Stimulated activated CD4-positive, alpha-beta T cell treated with anti-CD3 and anti-CD28 coated beads, TNF-alpha, amount 100 ng/mL, for 48 hours (primary cell): ENCODE data around the gene BAHCC1.

Source experiments
- DNase-seq, 3 donors: peaks; one replicate each; pipeline ENCODE4 v3.0.0-alpha.2; 2020; ENCODE audit warnings: low read depth in 3 of 3

Gene BAHCC1

DNA sequence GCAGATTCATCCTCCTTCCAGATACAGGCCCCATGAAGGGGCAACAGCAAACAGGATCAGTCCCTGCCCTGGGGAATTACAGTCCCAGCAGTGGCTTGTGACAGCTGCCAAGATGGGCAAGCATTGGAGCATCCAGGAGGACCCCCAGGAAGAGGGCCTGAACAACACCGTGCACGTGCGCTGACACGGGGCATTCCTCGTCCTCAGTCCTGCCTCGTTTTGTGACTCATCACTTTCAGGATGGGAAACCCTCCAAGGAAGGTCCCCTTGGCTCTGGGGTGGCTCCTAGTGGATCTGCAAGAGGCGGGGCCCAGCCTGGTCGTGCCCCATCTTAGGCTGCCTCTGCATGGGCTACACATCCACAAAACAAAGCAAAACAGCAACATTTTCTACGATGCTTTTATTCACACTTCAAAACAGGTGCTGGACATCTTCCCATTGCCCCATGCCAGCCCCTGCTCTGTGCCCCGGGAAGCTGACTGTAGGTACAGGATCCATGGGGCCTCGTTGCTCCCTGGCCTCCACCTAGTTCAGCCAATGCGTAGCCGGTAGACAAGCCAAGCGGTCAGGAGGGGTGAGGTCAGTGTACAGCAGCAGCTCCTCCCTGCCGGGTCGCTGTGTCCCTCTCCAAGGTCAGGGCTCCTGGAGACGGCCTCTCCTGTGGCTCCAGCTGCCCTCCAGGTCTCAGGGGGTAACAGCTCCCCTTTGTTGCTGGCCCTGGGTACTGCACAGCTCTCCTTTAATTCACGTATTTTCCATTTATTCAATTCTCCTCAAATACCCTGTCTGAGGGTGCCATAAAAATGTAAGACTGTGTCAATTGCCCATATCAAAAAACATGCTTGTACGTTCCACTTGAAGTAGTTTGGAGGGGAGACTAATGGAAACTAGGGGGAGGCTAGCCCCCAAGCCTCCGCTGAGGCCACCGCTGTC is 85.1 kb downstream of the BAHCC1 start:
- DNase-seq, result no peak

DNA sequence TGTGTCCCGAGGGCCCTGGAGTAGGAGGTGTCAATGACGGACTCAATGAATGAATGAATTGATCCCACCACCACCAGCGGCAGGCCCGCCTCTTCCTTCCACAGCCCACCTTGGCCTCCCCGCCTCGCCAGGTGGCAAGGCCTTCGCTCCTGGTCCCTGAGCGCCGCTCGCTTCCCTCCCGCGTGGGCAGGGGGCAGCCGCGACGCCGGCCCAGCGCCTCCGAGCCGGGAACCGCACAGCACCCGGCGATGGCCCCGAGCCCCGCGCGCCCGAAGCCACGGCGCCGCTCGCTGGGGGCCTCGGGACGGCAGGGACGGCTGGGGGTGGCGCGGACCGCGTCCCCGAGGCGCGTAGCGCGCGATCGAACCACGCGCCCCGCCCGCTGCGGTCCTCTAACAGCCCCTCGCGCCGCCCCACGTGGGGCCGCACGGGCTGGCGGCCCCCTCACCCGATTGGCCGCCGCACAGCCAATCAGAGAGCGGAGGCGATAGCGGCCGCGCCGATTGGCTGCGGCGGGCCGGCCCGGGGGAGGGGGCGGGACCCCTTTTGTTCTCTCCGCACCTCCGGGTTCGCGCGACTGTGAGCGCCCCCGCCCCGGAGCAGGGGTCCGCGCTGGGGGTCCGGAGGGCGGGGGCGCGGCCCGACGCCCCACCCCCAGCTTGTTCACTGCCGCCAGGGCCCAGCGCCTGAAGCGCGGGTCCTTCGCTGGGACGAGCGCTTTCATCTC is 86.0 kb downstream of the BAHCC1 start:
- peak in 1 of 3 donors; percentile 52 for DNase-seq

DNA sequence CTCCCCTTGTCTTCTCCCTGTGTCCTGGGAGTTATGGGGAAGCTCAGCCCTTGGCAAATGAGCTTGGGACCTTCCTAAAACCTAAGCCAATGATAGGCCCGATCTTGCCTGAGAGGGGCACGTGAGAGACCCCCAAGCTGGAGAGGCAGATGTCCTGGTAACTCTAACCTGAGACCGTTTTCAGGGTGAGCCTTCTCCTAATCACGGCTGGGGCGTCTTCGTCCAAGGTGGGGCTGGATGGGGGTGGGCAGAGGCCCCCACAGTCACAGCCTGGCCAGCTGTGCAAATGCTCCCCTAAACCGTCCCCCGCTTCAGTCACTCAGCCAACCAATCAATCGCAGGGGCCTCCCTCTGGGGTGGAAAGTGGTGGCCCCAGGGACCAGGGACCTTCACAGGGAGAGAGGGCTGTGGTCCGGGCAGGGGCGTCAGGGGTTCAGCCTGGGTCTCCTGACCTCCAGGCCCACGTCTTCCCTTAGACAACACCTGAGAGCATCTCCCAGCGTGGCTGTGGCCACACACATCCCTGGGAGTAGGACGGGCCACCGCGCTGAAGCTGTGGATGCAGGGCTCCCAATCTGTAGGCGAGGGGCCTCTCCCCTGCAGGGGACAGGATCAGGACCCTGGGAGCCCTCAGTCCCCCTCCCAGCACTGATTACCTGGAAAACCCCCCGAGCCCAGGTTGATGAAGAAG is 86.7 kb downstream of the BAHCC1 start:
- no peak for DNase-seq

DNA sequence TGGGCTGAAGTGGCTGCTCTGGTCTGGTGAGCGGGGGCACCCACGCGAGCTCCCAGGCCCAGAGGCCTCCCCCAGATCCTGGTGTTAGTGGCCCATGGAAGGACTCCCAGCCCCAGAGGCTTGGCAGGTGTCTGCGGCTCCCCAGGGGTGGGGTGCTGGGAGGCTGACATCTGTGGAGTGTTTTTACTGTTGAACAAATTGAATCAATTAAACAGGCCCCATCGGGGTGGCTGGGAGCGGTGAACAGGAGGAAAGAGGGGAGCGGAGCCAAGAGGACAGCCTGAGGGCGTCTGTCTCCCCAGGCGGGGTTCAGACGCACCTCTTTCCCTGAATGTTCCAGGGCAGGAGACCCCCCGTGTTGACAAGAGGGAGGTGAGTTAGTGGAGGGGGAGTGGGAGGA is 87.4 kb downstream of the BAHCC1 start:
- no peak for DNase-seq

DNA sequence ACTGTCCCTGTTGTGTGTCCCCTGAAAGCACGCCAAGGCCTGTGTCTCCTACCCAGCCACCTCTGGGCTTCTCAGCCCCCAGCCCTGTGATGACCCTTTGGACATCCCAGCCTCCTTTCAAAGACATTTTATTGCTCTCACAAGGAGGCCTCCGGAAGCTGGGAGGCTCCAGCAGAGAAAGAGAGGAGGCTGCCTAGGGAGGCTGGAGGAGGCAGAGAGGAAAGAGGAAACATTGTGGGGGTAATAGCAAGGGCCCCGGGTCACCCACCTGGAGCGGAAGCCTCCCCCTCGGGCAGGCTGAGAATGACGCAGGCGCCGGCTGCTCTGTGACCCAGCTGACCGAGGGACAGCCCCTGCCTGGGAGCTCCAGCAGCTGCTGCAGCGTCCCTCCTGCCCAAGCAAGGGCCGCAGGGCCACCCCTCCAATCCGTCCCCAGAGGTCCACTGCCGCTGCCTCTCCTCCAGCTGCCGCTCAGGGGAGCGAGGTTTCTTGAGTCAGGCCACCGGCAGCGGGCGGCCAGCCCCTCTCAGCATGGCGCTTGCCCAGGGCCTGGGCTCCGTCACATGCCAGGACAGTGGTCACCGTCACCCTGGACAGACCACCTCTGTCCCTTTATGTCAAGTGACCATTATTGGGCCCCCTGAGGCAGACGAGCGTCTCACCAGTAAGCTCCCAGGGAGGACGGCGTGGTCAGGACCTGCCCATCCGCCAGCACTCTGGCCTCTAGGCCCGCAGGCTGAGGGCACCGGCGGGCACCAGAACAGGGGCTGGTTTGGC is 88.0 kb downstream of the BAHCC1 start:
- no peak for DNase-seq

DNA sequence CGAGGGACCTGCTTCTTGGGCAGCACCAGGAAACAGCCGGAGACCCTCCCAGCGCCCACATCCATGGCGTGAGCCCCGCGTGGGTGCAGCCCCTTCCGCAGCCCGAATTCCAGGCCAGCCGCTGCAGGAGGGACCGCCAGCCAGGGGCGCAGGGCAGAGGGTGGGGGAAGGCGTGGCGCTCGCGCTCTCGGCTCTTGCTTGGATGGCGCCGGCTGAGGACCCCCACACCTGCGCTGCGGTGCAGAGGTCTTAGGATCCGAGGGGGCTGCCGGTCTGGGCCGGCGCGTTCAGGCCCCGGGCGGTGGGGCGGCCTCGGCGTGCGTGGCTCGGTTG is 88.6 kb downstream of the BAHCC1 start:
- DNase-seq, result no peak

DNA sequence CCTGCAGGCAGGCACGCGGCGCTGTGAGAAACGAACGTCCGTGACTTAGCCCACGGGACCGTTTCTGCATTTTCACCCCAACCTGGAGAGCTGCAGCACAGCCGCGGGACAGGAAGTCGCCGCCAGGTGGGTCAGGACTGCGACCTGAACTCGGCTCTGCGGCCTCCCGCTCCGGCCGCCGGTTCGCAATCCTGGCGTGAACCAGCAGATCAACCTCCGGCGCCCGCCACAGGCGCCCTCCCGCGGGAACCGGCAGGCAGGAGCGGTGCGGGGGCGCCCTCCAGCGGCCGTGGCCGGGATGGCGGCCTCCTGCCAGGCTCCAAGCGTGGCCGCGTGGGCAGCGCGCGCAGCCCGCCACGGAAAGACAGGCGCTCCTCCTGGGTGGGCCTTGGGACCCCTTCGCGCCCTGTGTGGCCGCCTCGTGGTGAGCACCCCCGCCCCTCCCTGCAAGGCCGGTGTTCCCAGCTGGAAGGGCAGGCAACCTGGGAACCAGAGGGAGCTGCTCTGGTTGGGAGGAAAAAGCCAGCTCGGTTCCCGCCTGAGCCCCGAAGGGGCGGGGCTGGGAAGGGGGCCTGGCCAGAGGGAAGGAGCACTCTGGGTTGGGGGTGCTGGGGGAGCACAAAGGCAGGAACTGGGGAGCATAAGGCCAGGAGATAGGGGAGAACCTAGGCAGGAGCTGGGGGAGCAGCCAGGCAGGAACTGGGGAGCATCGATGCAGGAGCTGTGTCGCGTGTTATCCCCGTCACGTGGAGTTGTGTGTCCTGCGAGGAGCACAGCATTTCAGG is 89.1 kb downstream of the BAHCC1 start:
- peak; percentile 79 to 85 (median 81) for DNase-seq

DNA sequence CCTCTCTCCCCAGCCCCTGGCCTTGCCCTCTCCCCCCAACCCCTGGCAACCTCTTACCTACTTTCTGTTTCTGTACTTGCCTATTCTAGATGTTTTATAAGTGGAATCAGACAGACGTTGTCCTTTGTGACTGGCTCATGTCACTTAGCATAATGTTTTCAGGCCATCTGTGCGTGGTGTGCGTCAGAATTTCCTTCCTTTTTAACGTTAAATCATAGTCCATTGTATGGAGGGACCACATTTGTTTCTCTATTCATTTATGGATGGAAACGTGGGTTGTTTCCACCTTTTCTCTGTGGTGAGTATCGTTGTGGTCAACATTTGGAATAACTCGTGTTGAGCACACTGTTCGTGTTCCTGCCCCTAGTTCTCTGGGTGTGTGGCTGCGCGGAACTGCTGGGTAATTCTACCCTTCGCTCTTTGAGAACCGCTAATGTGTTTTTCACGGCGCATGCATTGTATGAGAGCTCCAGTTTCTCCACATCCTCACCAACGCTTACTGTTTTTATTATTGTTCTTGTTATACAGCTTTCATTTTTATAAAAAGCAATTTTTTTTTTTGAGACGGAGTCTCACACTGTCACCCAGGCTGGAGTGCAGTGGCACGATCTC is 91.0 kb downstream of the BAHCC1 start:
- DNase-seq, result no peak

DNA sequence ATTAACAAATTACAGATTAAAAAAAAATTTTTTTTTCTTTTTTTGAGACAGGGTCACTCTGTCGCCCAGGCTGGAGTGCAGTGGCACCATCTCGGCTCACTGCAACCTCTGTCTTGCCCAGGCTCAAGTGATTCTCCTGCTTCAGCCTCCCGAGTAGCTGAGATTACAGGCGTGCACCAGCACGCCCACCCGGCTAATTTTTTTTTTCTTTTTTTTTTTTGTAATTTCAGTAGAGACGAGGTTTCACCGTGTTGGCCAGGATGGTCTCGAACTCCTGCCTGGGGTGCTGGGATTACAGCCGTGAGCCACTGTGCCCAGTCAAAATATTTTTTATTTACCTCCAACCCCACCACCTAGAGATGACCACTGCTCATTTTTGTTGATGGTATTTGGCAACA is 91.8 kb downstream of the BAHCC1 start:
- no peak for DNase-seq

DNA sequence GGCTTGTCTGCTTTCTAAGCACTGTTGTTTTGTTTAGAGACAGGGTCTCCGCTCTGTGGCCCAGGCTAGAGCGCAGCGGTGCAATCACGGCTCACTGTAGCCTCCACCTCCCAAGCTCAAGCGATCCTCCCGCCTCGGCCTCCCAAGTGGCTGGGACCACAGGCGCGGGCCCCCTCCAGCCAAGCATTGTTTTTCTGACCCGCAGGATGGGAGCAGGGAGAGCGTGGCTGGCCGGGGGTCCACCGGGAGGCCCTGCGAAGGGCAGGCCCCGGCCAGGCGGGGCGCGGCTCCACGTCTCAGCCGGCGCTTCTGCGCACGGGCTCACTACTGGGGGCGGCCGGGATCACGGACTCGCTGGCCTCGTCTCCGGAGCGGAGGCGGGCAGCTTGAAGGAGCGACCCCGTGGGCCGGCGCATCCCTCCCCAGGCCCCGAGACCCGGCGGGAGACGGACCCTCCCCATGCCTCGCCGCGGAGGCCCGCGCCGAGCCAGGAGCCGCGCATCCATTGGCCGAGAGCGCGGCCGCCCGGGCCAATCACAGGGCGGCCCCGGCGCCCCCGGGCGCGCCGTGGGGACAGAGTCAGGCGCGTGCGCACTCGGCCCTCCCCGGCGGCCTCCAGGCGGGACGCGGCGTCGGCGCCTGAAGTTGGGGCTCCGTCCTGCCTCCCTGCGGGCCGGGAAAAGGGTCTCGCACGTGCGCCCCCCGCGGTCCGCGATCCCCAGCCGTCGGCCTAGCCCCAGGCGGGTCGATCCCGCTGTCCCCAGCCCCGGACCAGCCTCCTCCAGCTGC is 92.4 kb downstream of the BAHCC1 start:
- peak; percentile 57 to 80 (median 60) for DNase-seq

DNA sequence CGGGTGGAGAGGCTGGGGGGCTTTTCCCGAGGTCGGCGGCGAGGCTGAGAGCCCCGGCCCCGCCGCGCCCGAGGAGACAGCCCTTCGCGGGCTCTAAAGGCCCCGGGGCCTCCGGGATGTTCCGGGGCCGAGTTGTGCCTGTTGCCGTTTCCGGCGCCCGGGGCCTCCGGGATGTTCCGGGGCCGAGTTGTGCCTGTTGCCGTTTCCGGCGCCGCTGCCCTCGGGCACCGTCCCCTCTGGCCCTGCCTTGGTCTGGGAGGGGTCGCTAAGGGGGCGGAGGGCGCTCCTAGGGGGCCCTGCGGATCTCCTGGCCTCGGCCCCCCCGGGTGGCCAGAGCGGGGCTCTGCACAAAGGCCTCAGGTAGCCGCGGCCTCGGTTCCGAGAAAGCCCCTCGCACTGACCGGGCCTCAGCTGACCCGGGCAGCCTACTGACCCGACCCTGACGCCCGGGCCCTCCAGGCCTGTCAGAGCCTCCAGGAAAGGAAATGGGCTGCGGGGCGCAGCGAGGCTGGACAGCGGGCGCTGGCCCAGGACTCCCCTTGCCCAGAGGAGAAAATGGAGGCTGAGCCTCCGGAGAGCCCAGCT is 93.1 kb downstream of the BAHCC1 start:
- no peak for DNase-seq

DNA sequence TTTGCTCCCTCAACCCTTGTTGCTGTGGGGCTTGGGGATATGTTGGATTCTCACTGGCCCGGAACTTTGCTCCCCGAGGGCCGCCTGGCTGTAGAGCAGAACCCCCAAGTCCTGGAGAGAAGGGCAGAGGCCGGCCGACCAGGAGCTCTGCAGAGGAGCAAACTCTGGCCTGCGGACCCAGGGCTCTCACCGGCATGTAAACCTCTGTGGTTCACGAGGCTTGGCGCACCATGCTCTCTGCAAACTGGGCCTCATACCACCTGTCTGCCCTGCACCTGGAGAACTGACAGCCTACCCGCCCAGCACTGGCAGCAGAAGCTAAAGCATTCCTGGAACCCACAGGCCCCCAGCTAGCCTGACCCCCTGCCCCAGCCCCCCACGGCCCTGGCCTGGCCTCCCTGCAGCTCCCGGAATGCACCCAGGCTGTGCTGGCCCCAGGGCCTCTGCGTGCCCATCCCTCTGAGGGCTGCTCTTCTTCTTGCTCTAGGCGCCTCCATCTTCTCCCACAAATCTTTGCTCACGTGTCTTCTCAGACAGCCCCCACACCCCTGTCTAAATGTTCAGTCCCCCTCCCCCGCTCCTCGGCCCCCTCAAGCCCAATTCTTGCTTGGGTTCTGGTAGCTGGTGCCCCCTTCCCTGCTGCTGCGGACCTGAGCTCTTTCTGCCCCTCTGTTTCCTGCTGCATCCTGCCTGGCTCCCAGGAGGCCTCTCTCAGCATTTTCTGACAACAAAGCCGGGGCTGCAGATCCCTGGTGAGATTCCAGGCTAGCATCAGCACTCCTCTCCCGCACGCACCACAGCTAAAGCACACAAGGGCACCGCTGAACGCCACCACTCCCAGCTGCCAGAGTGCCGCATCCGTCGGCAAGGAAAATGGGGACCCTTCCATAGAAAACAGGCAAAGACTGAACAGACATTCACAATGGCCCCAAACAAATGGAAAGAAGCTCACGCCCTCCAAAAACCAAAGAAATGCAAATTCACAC is 94.0 kb downstream of the BAHCC1 start:
- DNase-seq, result no peak

DNA sequence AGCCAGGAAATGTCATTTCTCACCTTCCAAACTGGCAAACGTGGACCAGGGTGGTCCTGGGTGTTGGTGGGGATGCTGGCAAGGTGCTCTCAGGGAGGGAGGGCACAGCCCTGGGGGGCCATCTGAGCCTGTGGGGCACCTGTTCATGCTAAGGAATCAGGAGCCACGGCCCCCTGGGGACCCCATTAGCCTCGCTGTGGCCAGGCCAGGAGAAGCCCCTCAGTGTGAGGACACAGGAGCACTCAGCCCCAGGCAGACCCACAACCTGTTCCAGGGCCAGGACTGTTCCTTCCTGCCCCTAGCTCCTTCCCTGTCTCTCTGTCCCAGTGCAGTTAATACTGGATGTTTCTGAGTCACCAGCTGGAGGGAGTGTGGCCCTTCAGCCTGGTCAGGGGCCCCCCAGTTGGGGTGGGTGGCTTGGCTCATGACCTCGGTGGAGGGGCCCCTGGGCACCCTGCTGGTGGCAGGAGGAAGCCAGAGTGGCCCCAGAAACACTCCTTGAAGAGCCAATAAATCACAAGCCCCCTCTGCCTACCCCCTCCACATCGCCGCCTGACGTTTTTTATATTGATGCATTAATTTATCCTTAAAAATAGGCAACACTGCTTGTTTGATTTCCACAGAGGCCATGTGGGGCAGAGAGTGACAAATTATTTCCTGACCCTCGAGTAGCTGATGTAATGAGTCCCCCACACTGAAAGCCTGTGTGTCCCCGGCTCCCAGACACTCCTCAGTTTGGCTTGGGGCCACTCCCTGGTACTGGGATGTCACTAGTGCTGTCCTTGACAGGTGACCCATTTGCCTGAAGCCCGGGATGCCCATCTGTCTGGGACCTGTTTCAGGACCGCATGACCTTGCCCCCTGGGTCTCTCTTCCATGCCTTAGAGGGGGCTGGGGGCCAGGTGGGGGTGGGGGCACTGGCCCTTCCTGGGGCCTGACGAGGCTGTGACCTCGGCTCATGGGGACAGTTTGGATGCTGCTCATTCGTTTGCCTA is 95.0 kb downstream of the BAHCC1 start:
- DNase-seq, result no peak

DNA sequence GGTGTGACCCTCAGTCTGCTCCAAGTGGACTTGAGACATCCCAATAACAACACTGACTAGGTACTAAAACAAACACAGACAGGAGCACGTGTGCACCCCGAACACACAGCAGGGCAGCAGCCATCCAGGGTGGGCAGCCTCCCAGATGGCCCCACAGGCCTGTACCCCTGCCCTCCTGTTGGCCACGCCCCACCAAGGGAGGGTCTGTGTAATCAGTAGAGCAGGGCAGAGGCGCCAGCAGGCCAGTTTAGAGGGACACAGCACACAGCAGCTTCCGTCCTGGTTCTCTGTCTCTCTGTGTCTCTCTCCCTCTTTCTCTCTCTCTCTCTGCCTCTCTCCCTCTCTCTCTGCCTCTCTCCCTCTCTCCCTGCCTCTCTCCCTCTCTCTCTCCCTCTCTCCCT is 95.9 kb downstream of the BAHCC1 start:
- DNase-seq, result no peak

DNA sequence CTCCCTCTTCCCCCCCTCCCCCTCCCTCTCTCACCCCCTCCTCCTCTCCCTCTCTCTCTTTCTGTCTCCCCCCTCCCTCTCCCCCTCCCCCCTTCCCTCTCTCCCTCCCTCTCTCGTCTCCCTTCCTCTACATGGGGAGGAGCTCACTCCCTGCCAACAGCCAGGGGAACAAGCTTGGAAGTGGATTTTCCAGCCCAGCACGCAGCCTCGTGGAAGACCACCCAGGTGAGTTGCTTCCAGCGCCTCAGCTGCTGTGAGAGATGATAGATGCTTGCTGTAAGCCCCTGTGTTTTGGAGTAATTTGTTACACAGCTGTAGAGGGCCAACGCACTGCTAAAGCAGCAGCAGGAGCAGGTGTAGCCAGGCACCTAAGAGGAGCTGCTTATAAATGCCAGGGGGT is 96.5 kb downstream of the BAHCC1 start:
- DNase-seq, result no peak

DNA sequence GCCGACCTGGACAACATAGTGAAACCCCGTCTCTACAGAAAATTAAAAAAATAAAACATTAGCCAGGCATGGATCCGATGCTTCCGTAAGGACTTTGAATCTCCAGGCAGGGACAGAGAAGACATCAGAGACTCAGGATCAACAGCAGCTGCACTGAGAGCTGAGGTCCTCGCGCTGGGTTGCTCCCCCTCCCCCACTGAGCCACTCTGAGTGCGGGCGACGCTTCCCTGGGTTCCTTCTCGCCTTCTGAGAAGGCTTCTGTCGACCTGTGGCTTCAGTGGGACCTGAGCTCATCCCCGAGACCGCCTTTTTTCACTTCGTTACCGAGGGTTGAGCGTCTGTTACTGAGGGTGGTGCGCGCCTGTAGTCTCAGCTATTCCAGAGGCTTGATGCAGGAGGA is 96.9 kb downstream of the BAHCC1 start:
- no peak for DNase-seq

DNA sequence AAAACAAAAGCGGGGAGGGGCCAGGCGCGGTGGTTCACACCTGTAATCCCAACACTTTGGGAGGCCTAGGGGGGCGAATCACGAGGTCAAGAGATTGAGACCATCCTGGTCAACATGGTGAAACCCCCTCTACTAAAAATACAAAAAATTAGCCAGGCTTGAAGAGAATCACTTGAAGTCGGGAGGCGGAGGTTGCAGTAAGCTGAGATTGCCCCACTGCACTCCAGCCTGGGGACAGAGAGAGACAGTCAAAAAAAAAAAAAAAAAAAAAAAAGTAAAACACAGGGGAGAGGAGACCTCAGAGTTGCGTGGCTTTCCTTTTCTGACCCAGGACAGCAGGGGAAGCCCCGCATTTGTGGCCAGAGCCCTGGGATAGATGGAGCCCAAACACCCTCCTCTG is 97.4 kb downstream of the BAHCC1 start:
- no peak for DNase-seq
